HG02981 (cell line): ENCODE measurements around the gene EDAR.
A peak's percentile ranks its signal among the peaks of the same experiment; 100 is the strongest.

Experiments
- ATAC-seq: cut with Tn5 transposase; IDR thresholded peaks from one replicate; pipeline ENCODE4 v1.9.1; 2021; ENCODE audit warnings: mild to moderate bottlenecking, moderate library complexity; ENCODE audit not compliant: unreplicated experiment

The EDAR gene

GRCh38 chr2:108988796-108989713 lies at the start of gene EDAR:
TSS of gene EDAR (minus strand) at chr2:108989220. CDS start at chr2:108931014, 58,206 bp downstream.
- no peak for ATAC-seq

GRCh38 chr2:109033171-109033570 lies 44.2 kb upstream of the EDAR start:
- no peak for ATAC-seq

GRCh38 chr2:109032229-109032820 lies 43.3 kb upstream of the EDAR start:
- no peak for ATAC-seq

DNA sequence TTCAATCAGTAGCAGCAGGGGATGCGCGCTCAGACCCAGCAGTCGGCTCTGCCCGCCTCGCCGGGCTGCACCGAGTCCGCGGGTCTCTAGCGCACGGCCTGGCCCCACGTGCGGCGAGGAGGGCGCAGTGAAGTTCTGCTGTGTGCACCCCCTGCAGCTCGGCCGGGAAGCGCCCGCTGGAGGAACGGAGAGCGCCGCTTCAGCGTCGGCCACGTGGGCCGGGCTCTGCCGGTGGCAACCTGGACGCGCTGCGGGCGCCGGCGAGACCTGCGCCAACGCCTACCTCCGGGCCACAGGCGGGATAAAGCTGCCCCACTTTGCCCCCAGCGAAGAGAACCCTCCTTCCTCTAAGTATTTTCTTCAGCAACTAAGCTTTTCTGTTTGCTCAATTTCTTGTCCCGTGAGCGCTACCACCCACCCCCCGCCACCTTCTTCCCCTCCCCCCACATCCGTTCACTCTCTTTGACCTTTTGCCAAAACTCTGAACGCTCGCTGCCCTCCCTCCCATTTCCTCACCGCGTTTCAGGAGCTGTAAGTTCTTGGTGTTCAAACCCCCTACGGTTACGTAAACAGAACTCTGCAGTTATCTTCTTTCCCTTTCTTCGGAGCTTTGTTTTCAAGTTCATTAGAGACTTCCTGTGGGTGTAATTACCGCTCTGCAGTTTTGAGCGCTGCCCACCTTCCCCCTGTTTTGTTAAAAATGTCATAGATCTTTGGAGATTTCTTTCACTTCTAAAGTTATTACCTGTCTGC lies 42.6 kb upstream of the EDAR start:
- peak; percentile 62 for ATAC-seq

DNA sequence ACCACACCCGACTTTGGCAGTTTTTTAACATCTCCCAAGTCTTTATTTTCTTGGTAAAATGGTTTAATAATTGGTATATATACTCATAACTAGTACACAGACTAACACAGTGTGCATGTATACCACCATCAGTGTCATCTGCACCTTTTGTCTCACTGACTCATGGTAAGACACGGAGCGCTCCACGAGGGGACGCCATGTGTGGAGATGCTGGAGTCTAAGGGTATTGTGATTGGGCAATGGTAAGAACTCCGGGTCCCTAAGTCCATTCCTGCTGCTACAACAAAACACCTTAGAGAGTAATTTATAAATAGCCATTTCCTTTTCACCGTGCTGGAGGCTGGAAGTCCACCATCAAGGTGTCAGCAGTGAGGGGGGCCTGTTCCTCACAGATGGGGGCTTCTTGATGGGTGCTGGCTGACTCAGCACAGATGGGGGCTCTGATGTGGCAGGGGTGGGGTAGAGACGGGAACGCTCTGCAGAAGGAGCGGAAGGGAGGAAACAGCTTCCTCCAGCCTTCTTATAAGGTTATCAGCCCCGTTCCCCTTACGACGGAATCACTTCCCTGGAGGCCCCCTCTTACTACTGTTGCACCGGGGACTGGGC lies 42.0 kb upstream of the EDAR start:
- no peak for ATAC-seq

DNA sequence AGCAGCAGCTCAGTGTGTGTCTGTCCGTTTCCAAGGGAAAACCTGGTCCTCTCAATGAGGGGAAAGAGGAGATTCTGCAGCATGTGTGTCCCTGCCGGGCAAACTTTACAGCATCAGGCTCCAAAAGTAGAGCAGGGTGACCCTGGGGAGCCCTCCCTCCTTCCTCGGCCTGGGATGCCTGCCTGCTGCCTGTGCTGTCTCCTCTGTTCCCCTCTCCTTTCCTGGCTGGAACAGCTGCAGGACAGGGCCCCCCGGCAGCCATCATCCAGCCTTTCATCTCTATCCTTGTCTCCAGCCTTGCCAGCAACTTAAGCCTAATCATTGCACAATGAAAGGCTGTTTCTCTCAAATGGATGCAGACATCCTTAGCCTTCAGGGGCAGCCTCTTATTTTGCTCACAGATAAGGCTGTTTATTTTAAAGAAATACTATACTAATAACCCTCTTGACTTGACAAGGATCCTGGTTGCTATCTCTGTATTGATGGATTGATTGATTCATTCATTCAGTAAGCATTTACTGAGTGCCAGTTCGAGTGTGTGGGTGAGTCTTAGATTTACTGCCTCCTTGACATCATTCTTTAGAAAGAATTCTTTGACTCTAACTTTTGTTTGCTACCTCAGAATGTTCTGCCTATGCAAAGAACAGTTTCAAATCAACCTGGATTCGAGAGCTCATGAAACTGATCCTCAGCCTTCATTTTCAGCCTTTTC lies 40.6 kb upstream of the EDAR start:
- ATAC-seq: no peak

- ATAC-seq: no peak
These were observed 39.9 kb upstream of the EDAR start for GRCh38 chr2:109028738-109029489.

DNA sequence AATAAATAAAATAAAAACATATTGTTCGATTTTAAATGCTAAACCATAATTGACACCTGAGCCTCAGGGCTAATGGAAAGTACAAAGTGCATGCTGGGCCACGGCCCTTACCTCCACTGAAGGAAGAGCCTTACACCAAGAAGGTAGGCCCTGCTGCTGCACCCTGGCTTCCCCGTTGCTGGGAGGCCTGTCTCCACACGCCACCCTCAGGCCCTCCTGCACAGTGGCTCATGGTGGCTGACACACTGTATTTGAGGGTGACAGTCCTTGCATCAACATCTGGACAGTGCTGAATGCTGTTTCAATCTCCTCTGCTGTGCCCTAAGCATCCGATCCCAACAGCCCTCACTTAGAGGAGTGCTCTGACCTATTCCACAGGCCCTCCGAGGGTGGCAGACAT lies 39.3 kb upstream of the EDAR start:
- ATAC-seq: no peak

GRCh38 chr2:109027702-109028101 lies 38.7 kb upstream of the EDAR start:
- ATAC-seq: no peak

DNA sequence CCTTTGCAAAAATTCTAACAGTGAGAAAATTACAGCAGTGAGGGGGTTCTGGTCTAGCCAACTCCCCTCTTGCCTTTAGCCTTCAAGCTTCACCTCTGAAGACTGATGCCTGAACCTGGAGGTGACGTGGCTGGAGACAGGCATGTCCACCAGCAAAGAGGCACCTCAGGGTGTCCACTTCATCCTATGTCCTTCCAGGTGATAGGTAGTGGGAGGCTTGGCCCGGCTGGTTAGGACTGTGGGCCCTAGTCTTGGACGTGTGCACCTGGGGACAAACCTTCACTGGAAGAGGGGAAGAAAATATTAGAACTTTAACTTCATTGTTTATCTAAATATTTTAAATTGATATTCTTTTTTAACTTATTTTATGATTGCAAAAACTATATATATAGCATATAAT lies 35.5 kb upstream of the EDAR start:
- ATAC-seq: no peak

- no peak for ATAC-seq
These were observed 32.9 kb upstream of the EDAR start for GRCh38 chr2:109021895-109022300.

DNA sequence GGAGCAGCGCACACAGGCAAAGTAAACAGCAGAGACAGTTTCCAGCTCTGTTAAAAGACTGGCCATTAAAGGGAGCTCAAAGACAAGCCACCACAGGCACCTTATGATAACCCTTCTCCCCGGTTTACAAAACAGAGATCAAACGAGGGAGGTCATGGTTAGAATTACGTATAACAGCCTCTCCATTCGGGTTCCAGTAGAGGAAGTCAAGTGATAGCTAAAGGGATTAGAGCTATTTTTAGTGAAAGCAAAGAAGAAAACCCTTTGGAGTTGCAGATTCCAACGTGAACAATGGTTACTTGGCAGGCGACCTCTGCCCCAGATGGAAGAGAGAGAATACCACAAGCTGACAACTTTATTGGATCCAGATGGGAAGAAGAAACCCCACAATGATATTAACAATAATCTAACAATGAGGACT lies 31.2 kb upstream of the EDAR start:
- ATAC-seq: no peak

- ATAC-seq: no peak
These were observed 29.4 kb upstream of the EDAR start for GRCh38 chr2:109018452-109018851.

GRCh38 chr2:109017017-109017416 lies 28.0 kb upstream of the EDAR start:
- no peak for ATAC-seq

DNA sequence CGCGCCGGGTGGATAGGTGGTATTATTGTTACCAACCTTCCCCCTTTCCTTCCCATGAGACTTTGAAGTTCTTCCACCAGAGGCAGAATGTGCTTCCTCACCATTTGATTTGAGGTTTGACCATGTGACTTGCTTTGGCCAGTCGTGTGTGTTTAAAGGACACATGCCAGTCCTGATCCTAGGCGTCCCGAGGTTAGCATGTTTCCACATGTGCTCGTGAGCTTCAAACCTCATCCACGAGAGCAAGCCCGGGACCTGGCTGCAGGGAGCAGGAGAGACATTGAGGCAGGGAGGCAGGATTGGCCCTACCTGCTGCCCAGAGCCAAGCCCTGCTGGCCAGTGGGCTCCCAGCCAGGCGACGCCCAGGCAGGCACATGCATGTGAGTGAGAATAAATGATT lies 27.4 kb upstream of the EDAR start:
- ATAC-seq: no peak

- no peak for ATAC-seq
These were observed 25.5 kb upstream of the EDAR start for GRCh38 chr2:109014476-109014875.

GRCh38 chr2:109013051-109013450 lies 24.0 kb upstream of the EDAR start:
- ATAC-seq: no peak

DNA sequence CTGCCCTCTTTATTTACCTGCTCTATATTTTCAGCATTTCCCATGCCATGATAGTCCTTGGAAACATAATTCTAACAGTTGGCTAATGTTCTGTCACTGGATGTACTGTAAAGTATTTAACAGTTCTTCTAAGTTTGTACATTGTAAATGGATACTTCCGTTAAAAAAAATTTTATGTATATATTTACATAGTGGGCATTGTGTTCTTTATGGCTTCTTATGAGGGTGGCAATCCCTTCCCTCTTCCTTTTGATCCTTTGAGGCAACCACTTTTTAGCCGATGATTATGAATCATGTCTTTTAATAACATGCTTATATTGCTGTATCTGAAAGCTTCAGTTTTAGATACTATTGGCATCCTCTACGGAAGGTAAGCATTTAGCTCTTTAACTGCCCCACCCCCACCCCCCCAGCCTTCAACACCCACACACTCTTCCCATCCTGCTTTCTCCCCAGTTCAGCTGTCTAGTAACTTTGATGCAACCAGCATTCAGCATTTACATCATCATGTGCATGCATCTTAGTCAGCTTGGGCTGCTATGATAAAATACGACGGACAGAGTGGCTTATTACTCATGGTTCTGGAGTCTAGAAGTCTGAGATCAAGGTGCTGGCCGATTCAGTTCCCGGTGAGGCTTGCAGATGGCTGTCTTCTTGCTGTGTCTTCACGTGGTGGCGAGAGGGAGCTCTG lies 21.0 kb upstream of the EDAR start:
- ATAC-seq: no peak

GRCh38 chr2:109006971-109007370 lies 18.0 kb upstream of the EDAR start:
- no peak for ATAC-seq
